ENCODE measurements around the gene ZNF860. TPM values are rescaled to one million over a fixed set of nuclear protein-coding genes. Genes with fewer than 3 reads are reported as not detected.

ZNF860 gene
- polyA plus RNA-seq, 4 donors: 1.7 to 3.4 (median 2.9) TPM

- DNase-seq (ENCODE audit: low read depth in 4 of 4, low spot score in 3 of 4): no peak
Observed at GRCh38 chr3:31959951-31960792, 21.4 kb upstream of the ZNF860 start.

- DNase-seq (ENCODE audit: low read depth in 4 of 4, low spot score in 3 of 4): no peak
Observed at GRCh38 chr3:31960793-31961431, 20.6 kb upstream of the ZNF860 start.

- DNase-seq (ENCODE audit: low read depth in 4 of 4, low spot score in 3 of 4): no peak
Observed at GRCh38 chr3:31962801-31963205, 18.7 kb upstream of the ZNF860 start.

- DNase-seq (ENCODE audit: low read depth in 4 of 4, low spot score in 3 of 4): no peak
Observed at GRCh38 chr3:31966978-31967591, 14.5 kb upstream of the ZNF860 start.

- no peak for DNase-seq (ENCODE audit: low read depth in 4 of 4, low spot score in 3 of 4)
Observed at GRCh38 chr3:31967592-31967991, 14.0 kb upstream of the ZNF860 start.

- DNase-seq (ENCODE audit: low read depth in 4 of 4, low spot score in 3 of 4): no peak
Observed at GRCh38 chr3:31968369-31968926, 13.1 kb upstream of the ZNF860 start.

GRCh38 chr3:31968927-31969418, 12.6 kb upstream of the ZNF860 start:
- DNase-seq (ENCODE audit: low read depth in 4 of 4, low spot score in 3 of 4): peak in 3 of 4 donors; percentile 52 to 75 (median 66)

- DNase-seq (ENCODE audit: low read depth in 4 of 4, low spot score in 3 of 4): no peak
Observed at GRCh38 chr3:31971607-31972006, 9.9 kb upstream of the ZNF860 start.

- no peak for DNase-seq (ENCODE audit: low read depth in 4 of 4, low spot score in 3 of 4)
Observed at GRCh38 chr3:31973081-31973480, 8.5 kb upstream of the ZNF860 start.

GRCh38 chr3:31973837-31974236, 7.7 kb upstream of the ZNF860 start:
- no peak for DNase-seq (ENCODE audit: low read depth in 4 of 4, low spot score in 3 of 4)

- DNase-seq (ENCODE audit: low read depth in 4 of 4, low spot score in 3 of 4): no peak
Observed at GRCh38 chr3:31974471-31974870, 7.1 kb upstream of the ZNF860 start.

- no peak for DNase-seq (ENCODE audit: low read depth in 4 of 4, low spot score in 3 of 4)
Observed at GRCh38 chr3:31974964-31975363, 6.6 kb upstream of the ZNF860 start.

GRCh38 chr3:31976302-31976701, 5.2 kb upstream of the ZNF860 start:
- DNase-seq (ENCODE audit: low read depth in 4 of 4, low spot score in 3 of 4): no peak

GRCh38 chr3:31977736-31978135, 3.8 kb upstream of the ZNF860 start:
- no peak for DNase-seq (ENCODE audit: low read depth in 4 of 4, low spot score in 3 of 4)

- DNase-seq (ENCODE audit: low read depth in 4 of 4, low spot score in 3 of 4): no peak
Observed at GRCh38 chr3:31978553-31978952, 3.0 kb upstream of the ZNF860 start.

GRCh38 chr3:31979001-31979697, 2.4 kb upstream of the ZNF860 start:
- DNase-seq (ENCODE audit: low read depth in 4 of 4, low spot score in 3 of 4): no peak

GRCh38 chr3:31980530-31981205, 882 bp upstream of the ZNF860 start:
- DNase-seq (ENCODE audit: low read depth in 4 of 4, low spot score in 3 of 4): peak in 1 of 4 donors; percentile 56

GRCh38 chr3:31984321-31984720, 2.8 kb downstream of the ZNF860 start:
- no peak for DNase-seq (ENCODE audit: low read depth in 4 of 4, low spot score in 3 of 4)

- DNase-seq (ENCODE audit: low read depth in 4 of 4, low spot score in 3 of 4): no peak
Observed at GRCh38 chr3:31985831-31986230, 4.3 kb downstream of the ZNF860 start.

GRCh38 chr3:31988271-31988670, 6.7 kb downstream of the ZNF860 start:
- no peak for DNase-seq (ENCODE audit: low read depth in 4 of 4, low spot score in 3 of 4)

Data from left renal pelvis (tissue), 4 donors.